Gastrocnemius medialis (tissue), 4 donors: ENCODE measurements around the gene TPRA1.

Experiments used
- POLR2A ChIP-seq, 2 donors: fragments of 450-650 bp; IDR thresholded peaks; one replicate each; pipeline ENCODE4 v1.6.1; 2017; ENCODE audit warnings: antibody characterized with exemption in 2 of 2, mild to moderate bottlenecking in 2 of 2, moderate library complexity in 2 of 2
- TF ChIP-seq, protein P1 (sequence below), 5 experiments: fragments of 450-650 bp in 3 of 5; fragments of 200-600 bp in 2 of 5; sonication (generic) in 2 of 5; IDR thresholded peaks in 4 of 5; conservative IDR thresholded peaks in 1 of 5; 1 replicate in 4 of 5; 2 replicates in 1 of 5; pipeline ENCODE4 v1.5.1; 2016 to 2019; ENCODE audit warnings: antibody characterized with exemption in 5 of 5, mild to moderate bottlenecking in 3 of 5, moderate library complexity in 3 of 5

DNA sequence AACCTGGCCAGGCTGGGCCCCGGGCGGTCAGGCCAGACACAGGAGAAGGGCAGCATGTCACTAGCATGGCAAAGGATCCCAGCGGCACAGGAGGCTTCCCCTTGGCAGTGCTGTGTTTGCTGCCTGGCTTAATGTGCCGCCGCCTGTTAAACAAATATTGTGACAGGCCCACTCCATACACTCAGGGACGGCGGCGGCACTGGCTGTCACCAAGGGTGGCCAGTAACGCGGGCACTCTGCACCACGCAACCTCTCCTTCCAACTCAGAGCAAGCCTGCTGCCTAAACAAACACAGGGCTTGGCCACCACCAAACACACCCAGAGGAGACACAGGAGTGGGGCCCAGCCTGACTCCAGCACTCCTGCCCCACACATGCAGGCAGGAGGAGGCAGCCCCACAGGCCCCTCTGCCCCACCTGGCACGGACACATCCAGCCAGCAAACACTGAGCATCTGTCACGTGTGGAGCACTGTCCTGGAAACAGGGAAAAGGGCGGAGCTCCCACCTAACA is 48.0 kb downstream of the TPRA1 start:
- TF ChIP-seq, protein P1, sequence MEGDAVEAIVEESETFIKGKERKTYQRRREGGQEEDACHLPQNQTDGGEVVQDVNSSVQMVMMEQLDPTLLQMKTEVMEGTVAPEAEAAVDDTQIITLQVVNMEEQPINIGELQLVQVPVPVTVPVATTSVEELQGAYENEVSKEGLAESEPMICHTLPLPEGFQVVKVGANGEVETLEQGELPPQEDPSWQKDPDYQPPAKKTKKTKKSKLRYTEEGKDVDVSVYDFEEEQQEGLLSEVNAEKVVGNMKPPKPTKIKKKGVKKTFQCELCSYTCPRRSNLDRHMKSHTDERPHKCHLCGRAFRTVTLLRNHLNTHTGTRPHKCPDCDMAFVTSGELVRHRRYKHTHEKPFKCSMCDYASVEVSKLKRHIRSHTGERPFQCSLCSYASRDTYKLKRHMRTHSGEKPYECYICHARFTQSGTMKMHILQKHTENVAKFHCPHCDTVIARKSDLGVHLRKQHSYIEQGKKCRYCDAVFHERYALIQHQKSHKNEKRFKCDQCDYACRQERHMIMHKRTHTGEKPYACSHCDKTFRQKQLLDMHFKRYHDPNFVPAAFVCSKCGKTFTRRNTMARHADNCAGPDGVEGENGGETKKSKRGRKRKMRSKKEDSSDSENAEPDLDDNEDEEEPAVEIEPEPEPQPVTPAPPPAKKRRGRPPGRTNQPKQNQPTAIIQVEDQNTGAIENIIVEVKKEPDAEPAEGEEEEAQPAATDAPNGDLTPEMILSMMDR (IDR thresholded peaks at IDR 0.05 in 4 of 5, conservative IDR thresholded peaks at IDR 0.05 in 1 of 5) = no peak
- no peak for TF ChIP-seq POLR2A (IDR thresholded peaks at IDR 0.05)
